ENCODE results near the gene ATG5.

The ATG5 gene

GRCh38 chr6:106220485-106220884 is 105.1 kb downstream of the ATG5 start:
- no peak for DNase-seq (ENCODE audit: low read depth)

- DNase-seq (ENCODE audit: low read depth) = no peak
Measured at GRCh38 chr6:106216527-106216926, 109.0 kb downstream of the ATG5 start.

- no peak for DNase-seq (ENCODE audit: low read depth)
Measured at GRCh38 chr6:106215608-106216007, 110.0 kb downstream of the ATG5 start.

GRCh38 chr6:106214531-106214930 is 111.0 kb downstream of the ATG5 start:
- no peak for DNase-seq (ENCODE audit: low read depth)

GRCh38 chr6:106213660-106214289 is 111.8 kb downstream of the ATG5 start:
- no peak for DNase-seq (ENCODE audit: low read depth)

- DNase-seq (ENCODE audit: low read depth) = no peak
Measured at GRCh38 chr6:106212576-106212975, 113.0 kb downstream of the ATG5 start.

GRCh38 chr6:106206905-106207304 is 118.7 kb downstream of the ATG5 start:
- DNase-seq (ENCODE audit: low read depth) = no peak

- no peak for DNase-seq (ENCODE audit: low read depth)
Measured at GRCh38 chr6:106204961-106205360, 120.6 kb downstream of the ATG5 start.

GRCh38 chr6:106199998-106200397 is 125.6 kb downstream of the ATG5 start:
- DNase-seq (ENCODE audit: low read depth) = peak; percentile 92

GRCh38 chr6:106199331-106199730 is 126.2 kb downstream of the ATG5 start:
- DNase-seq (ENCODE audit: low read depth) = no peak

- DNase-seq (ENCODE audit: low read depth) = no peak
Measured at GRCh38 chr6:106197441-106197840, 128.1 kb downstream of the ATG5 start.

GRCh38 chr6:106194949-106195921 is 130.3 kb downstream of the ATG5 start:
- DNase-seq (ENCODE audit: low read depth) = peak; percentile 63

- DNase-seq (ENCODE audit: low read depth) = peak; percentile 76
Measured at GRCh38 chr6:106192824-106193223, 132.7 kb downstream of the ATG5 start.

GRCh38 chr6:106188104-106188794 is 137.3 kb downstream of the ATG5 start:
- DNase-seq (ENCODE audit: low read depth) = no peak

GRCh38 chr6:106187424-106187982 is 138.1 kb downstream of the ATG5 start:
- no peak for DNase-seq (ENCODE audit: low read depth)

GRCh38 chr6:106186714-106187113 is 138.8 kb downstream of the ATG5 start:
- no peak for DNase-seq (ENCODE audit: low read depth)

- no peak for DNase-seq (ENCODE audit: low read depth)
Measured at GRCh38 chr6:106186172-106186571, 139.4 kb downstream of the ATG5 start.

- no peak for DNase-seq (ENCODE audit: low read depth)
Measured at GRCh38 chr6:106185615-106186014, 139.9 kb downstream of the ATG5 start.

- no peak for DNase-seq (ENCODE audit: low read depth)
Measured at GRCh38 chr6:106184629-106185028, 140.9 kb downstream of the ATG5 start.

GRCh38 chr6:106183430-106183829 is 142.1 kb downstream of the ATG5 start:
- DNase-seq (ENCODE audit: low read depth) = no peak

- no peak for DNase-seq (ENCODE audit: low read depth)
Measured at GRCh38 chr6:106182455-106182854, 143.1 kb downstream of the ATG5 start.

- peak; percentile 84 for DNase-seq (ENCODE audit: low read depth)
Measured at GRCh38 chr6:106181664-106182418, 143.7 kb downstream of the ATG5 start.

Measured in HS-5 (cell line).